IgD-negative memory B cell (primary cell): ENCODE measurements around the gene KRTAP10-1. TPM values are rescaled to one million over a fixed set of nuclear protein-coding genes. Genes with fewer than 3 reads are reported as not detected.
"Not testable (repeated sequence)": the region's sequence is repeated elsewhere in the genome, so short reads cannot be mapped to it uniquely, and the experiment has no call there.

Source experiments
- H3K27ac Mint-ChIP-seq, 3 donors: one replicate each; pipeline ENCODE4 v1.8.0; 2020 to 2022; ENCODE audit warnings: mild to moderate bottlenecking in 3 of 3, mixed read lengths in 3 of 3, moderate library complexity in 1 of 3
- H3K27me3 Mint-ChIP-seq: one replicate; pipeline ENCODE4 v1.8.0; 2021; ENCODE audit warnings: mixed read lengths
- H3K36me3 Mint-ChIP-seq: one replicate; pipeline ENCODE4 v1.8.0; 2020; ENCODE audit warnings: mild to moderate bottlenecking, mixed read lengths
- H3K4me1 Mint-ChIP-seq, 3 donors: one replicate each; pipeline ENCODE4 v1.8.0; 2020 to 2022; ENCODE audit warnings: mixed read lengths in 3 of 3, mild to moderate bottlenecking in 1 of 3
- H3K4me3 Mint-ChIP-seq, 4 donors: one replicate each; pipeline ENCODE4 v1.8.0; 2020 to 2022; ENCODE audit warnings: mild to moderate bottlenecking in 4 of 4, mixed read lengths in 4 of 4, moderate library complexity in 3 of 4
- H3K9me3 Mint-ChIP-seq, 3 donors: one replicate each; pipeline ENCODE4 v1.8.0; 2020 to 2021; ENCODE audit warnings: mixed read lengths in 3 of 3, mild to moderate bottlenecking in 1 of 3
- polyA plus RNA-seq: library from polyadenylated mRNA; unstranded; fragments of 300-500 nt; fragmentation: Illumina TruSeq; gene quantifications from one replicate; pipeline ENCODE4 v1.2.3, GENCODE V29; 2021

KRTAP10-1 gene
- polyA plus RNA-seq, result not detected

- H3K27ac Mint-ChIP-seq, result no peak within 1 kb of the TSS
- no peaks in the 10 kb centered on the region for H3K4me1 Mint-ChIP-seq
- H3K36me3 Mint-ChIP-seq, result no peaks in the 10 kb centered on the region
- H3K9me3 Mint-ChIP-seq, result peaks cover 0 to 1% (median 0%) of the 10 kb centered on the region in 3 donors
- no peak within 1 kb of the TSS for H3K4me3 Mint-ChIP-seq
- peaks cover 13% of the 10 kb centered on the region for H3K27me3 Mint-ChIP-seq
Observed at GRCh38 chr21:44539991-44540666, at the start of gene KRTAP10-1. KRTAP10-1 (minus strand) TSS chr21:44540195; CDS start chr21:44540150, 45 bp downstream.

- H3K27ac Mint-ChIP-seq, result no peak overlapping the region
- no peaks in the 10 kb centered on the region for H3K36me3 Mint-ChIP-seq
Observed at GRCh38 chr21:44589094-44589493, 49.1 kb upstream of the KRTAP10-1 start.

GRCh38 chr21:44585892-44586291 is 45.9 kb upstream of the KRTAP10-1 start:
- Mint-ChIP-seq H3K9me3 (peaks cover 0 to 14% (median 10%) of the 10 kb centered on the region in 3 donors), H3K36me3 (no peaks in the 10 kb centered on the region), H3K27ac (no peak overlapping the region), H3K4me1 (no peaks in the 10 kb centered on the region), H3K4me3 (no peak overlapping the region), H3K27me3 (peaks cover 30% of the 10 kb centered on the region)

More at GRCh38 chr21:44589094-44589493, 49.1 kb upstream of the KRTAP10-1 start:
- peaks cover 0 to 7% (median 0%) of the 10 kb centered on the region in 3 donors for H3K9me3 Mint-ChIP-seq
- no peak overlapping the region for H3K4me3 Mint-ChIP-seq
- peaks cover 25% of the 10 kb centered on the region for H3K27me3 Mint-ChIP-seq
- no peaks in the 10 kb centered on the region for H3K4me1 Mint-ChIP-seq

GRCh38 chr21:44583800-44584147 is 43.8 kb upstream of the KRTAP10-1 start:
- H3K4me3 Mint-ChIP-seq, result no peak overlapping the region
- peaks cover 0 to 17% (median 15%) of the 10 kb centered on the region in 3 donors for H3K9me3 Mint-ChIP-seq
- H3K27me3 Mint-ChIP-seq, result peaks cover 23% of the 10 kb centered on the region
- peaks cover 0 to 2% (median 0%) of the 10 kb centered on the region in 3 donors for H3K4me1 Mint-ChIP-seq
- peaks cover 4% of the 10 kb centered on the region for H3K36me3 Mint-ChIP-seq
- no peak overlapping the region for H3K27ac Mint-ChIP-seq

- H3K27me3 Mint-ChIP-seq, result peaks cover 23% of the 10 kb centered on the region
- H3K4me1 Mint-ChIP-seq, result peaks cover 0 to 2% (median 0%) of the 10 kb centered on the region in 3 donors
- H3K36me3 Mint-ChIP-seq, result peaks cover 4% of the 10 kb centered on the region
- no peak overlapping the region for H3K27ac Mint-ChIP-seq
- peaks cover 0 to 17% (median 16%) of the 10 kb centered on the region in 3 donors for H3K9me3 Mint-ChIP-seq
- H3K4me3 Mint-ChIP-seq, result peak overlapping the region in 1 of 4 donors; percentile 70
Observed at GRCh38 chr21:44583089-44583799, 43.2 kb upstream of the KRTAP10-1 start.

GRCh38 chr21:44582055-44582454 is 42.1 kb upstream of the KRTAP10-1 start:
- Mint-ChIP-seq H3K27ac (no peak overlapping the region), H3K4me3 (no peak overlapping the region), H3K9me3 (peaks cover 1 to 26% (median 24%) of the 10 kb centered on the region in 3 donors), H3K4me1 (peaks cover 0 to 2% (median 0%) of the 10 kb centered on the region in 3 donors), H3K27me3 (peaks cover 21% of the 10 kb centered on the region), H3K36me3 (peaks cover 7% of the 10 kb centered on the region)

- no peak overlapping the region for H3K27ac Mint-ChIP-seq
Observed at GRCh38 chr21:44581158-44581557, 41.2 kb upstream of the KRTAP10-1 start.

GRCh38 chr21:44580231-44580821 is 40.3 kb upstream of the KRTAP10-1 start, which contains the start of gene KRTAP10-5:
KRTAP10-5 (minus strand) TSS chr21:44580604; CDS start chr21:44580578, 26 bp downstream.
- Mint-ChIP-seq H3K9me3 (peaks cover 4 to 30% (median 19%) of the 10 kb centered on the region in 3 donors), H3K4me3 (peak within 1 kb of the TSS in 1 of 4 donors; percentile 32), H3K27me3 (peaks cover 12% of the 10 kb centered on the region)
- not testable (repeated sequence) for H3K4me1 Mint-ChIP-seq, H3K27ac Mint-ChIP-seq, H3K36me3 Mint-ChIP-seq

More at GRCh38 chr21:44581158-44581557, 41.2 kb upstream of the KRTAP10-1 start:
- Mint-ChIP-seq H3K4me1 (peaks cover 0 to 2% (median 0%) of the 10 kb centered on the region in 3 donors), H3K27me3 (peaks cover 14% of the 10 kb centered on the region), H3K4me3 (no peak overlapping the region), H3K36me3 (peaks cover 7% of the 10 kb centered on the region), H3K9me3 (peaks cover 4 to 30% (median 22%) of the 10 kb centered on the region in 3 donors)

GRCh38 chr21:44579833-44580144 is 39.8 kb upstream of the KRTAP10-1 start:
- Mint-ChIP-seq H3K4me3 (peak overlapping the region in 1 of 4 donors; percentile 32), H3K36me3 (peaks cover 7% of the 10 kb centered on the region), H3K27me3 (peaks cover 13% of the 10 kb centered on the region), H3K4me1 (peaks cover 0 to 2% (median 1%) of the 10 kb centered on the region in 3 donors), H3K9me3 (peaks cover 4 to 30% (median 19%) of the 10 kb centered on the region in 3 donors), H3K27ac (no peak overlapping the region)

GRCh38 chr21:44579056-44579832 is 39.2 kb upstream of the KRTAP10-1 start:
- no peak overlapping the region for H3K27ac Mint-ChIP-seq
- H3K9me3 Mint-ChIP-seq, result peaks cover 4 to 30% (median 19%) of the 10 kb centered on the region in 3 donors
- peaks cover 7% of the 10 kb centered on the region for H3K36me3 Mint-ChIP-seq
- peaks cover 0 to 2% (median 1%) of the 10 kb centered on the region in 3 donors for H3K4me1 Mint-ChIP-seq
- peak overlapping the region in 2 of 4 donors; percentile 17 to 32 for H3K4me3 Mint-ChIP-seq
- peaks cover 17% of the 10 kb centered on the region for H3K27me3 Mint-ChIP-seq

GRCh38 chr21:44578371-44579055 is 38.5 kb upstream of the KRTAP10-1 start:
- Mint-ChIP-seq H3K4me3 (no peak overlapping the region), H3K9me3 (peaks cover 4 to 30% (median 19%) of the 10 kb centered on the region in 3 donors), H3K4me1 (peaks cover 0 to 2% (median 1%) of the 10 kb centered on the region in 3 donors), H3K27me3 (peaks cover 17% of the 10 kb centered on the region), H3K27ac (no peak overlapping the region), H3K36me3 (peaks cover 7% of the 10 kb centered on the region)

GRCh38 chr21:44576025-44576420 is 36.0 kb upstream of the KRTAP10-1 start:
- H3K4me1 Mint-ChIP-seq, result peaks cover 0 to 2% (median 1%) of the 10 kb centered on the region in 3 donors
- H3K9me3 Mint-ChIP-seq, result peaks cover 4 to 25% (median 19%) of the 10 kb centered on the region in 3 donors
- H3K4me3 Mint-ChIP-seq, result no peak overlapping the region
- peaks cover 9% of the 10 kb centered on the region for H3K36me3 Mint-ChIP-seq
- H3K27ac Mint-ChIP-seq, result peak overlapping the region in 1 of 3 donors; percentile 35
- peaks cover 15% of the 10 kb centered on the region for H3K27me3 Mint-ChIP-seq

GRCh38 chr21:44575307-44576024 is 35.5 kb upstream of the KRTAP10-1 start:
- peak overlapping the region in 1 of 4 donors; percentile 73 for H3K4me3 Mint-ChIP-seq
- H3K27ac Mint-ChIP-seq, result peak overlapping the region in 1 of 3 donors; percentile 35
- peaks cover 15% of the 10 kb centered on the region for H3K27me3 Mint-ChIP-seq
- peaks cover 0 to 2% (median 1%) of the 10 kb centered on the region in 3 donors for H3K4me1 Mint-ChIP-seq
- peaks cover 6% of the 10 kb centered on the region for H3K36me3 Mint-ChIP-seq
- peaks cover 4 to 23% (median 16%) of the 10 kb centered on the region in 3 donors for H3K9me3 Mint-ChIP-seq
